ENCODE measurements around the gene TBL1X.
"Not testable (repeated sequence)": the region's sequence is repeated elsewhere in the genome, so short reads cannot be mapped to it uniquely, and the experiment has no call there.

The TBL1X gene

GRCh38 chrX:9459186-9459748, 5.6 kb upstream of the TBL1X start:
- DNase-seq (ENCODE audit: low read depth) = no peak

- no peak for DNase-seq (ENCODE audit: low read depth)
Observed at GRCh38 chrX:9461087-9461486, 3.8 kb upstream of the TBL1X start.

DNA sequence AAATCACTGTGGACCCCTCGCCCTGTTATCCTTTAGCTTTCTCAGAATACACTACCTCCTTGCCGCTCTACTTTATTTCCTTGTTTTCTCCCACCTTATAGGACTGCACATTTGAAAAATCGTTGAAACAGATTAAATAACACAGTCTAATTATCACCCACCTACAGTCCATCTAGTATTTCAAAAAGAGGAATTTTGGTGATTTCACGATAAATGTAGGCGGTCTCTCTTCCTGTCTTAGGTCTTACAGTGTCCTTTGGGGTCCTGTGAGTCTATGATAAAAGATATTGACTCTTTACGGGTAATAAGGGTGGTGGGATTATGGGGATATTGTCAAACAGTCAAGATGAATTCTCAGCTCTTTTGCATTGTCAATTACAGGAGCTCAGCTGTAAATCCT, 2.4 kb upstream of the TBL1X start:
- DNase-seq (ENCODE audit: low read depth) = no peak

GRCh38 chrX:9465380-9466123, 694 bp downstream of the TBL1X start:
- peak; percentile 20 for DNase-seq (ENCODE audit: low read depth)

GRCh38 chrX:9466124-9466495, 1.3 kb downstream of the TBL1X start:
- DNase-seq (ENCODE audit: low read depth) = no peak

GRCh38 chrX:9466736-9467135, 1.9 kb downstream of the TBL1X start:
- DNase-seq (ENCODE audit: low read depth) = no peak

- DNase-seq (ENCODE audit: low read depth) = no peak
Observed at GRCh38 chrX:9467146-9467545, 2.3 kb downstream of the TBL1X start.

DNA sequence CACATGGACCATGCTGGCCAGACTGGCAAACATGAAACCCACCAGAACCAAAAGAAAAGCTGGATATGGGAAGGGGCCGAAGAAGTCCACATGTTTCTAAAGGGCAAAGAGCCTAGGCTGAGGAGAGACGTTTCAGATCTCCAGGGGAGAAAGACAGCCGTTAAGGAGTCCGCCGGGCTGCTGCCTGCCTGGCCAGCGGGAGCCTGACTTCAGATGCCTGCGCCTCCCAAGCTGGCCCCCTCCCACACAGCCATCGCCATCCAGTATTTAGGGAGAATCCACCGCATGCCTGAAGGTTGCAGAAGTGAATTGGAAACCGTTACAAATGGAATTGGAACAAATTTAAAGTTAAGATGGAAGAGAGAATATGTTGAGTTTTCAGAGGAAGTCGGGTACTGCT, 2.9 kb downstream of the TBL1X start:
- no peak for DNase-seq (ENCODE audit: low read depth)

DNA sequence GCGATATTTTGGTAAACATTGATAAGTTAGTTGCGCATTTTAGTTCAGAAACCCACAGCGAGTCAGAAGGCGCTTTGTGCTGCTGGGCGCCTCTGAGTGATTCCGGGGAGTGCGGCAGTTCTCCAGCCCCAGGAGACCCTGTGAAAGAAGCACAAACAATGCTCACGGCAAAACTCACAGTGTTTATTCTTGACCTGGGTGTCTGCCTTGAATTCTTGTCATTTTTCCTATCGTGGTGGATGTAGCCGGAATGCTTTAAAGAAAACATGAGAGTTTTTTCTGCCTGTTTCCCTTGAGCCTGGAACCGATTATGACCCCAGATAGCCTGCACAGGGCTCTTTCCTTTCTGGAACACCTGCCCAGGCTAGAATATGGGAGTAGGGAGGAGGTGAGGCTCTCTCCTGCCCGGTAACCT, 6.7 kb downstream of the TBL1X start:
- no peak for DNase-seq (ENCODE audit: low read depth)

- no peak for DNase-seq (ENCODE audit: low read depth)
Observed at GRCh38 chrX:9473708-9474107, 8.8 kb downstream of the TBL1X start.

- DNase-seq (ENCODE audit: low read depth) = not testable (repeated sequence)
Observed at GRCh38 chrX:9475417-9475816, 10.6 kb downstream of the TBL1X start.

GRCh38 chrX:9475984-9476383, 11.1 kb downstream of the TBL1X start:
- DNase-seq (ENCODE audit: low read depth) = no peak

DNA sequence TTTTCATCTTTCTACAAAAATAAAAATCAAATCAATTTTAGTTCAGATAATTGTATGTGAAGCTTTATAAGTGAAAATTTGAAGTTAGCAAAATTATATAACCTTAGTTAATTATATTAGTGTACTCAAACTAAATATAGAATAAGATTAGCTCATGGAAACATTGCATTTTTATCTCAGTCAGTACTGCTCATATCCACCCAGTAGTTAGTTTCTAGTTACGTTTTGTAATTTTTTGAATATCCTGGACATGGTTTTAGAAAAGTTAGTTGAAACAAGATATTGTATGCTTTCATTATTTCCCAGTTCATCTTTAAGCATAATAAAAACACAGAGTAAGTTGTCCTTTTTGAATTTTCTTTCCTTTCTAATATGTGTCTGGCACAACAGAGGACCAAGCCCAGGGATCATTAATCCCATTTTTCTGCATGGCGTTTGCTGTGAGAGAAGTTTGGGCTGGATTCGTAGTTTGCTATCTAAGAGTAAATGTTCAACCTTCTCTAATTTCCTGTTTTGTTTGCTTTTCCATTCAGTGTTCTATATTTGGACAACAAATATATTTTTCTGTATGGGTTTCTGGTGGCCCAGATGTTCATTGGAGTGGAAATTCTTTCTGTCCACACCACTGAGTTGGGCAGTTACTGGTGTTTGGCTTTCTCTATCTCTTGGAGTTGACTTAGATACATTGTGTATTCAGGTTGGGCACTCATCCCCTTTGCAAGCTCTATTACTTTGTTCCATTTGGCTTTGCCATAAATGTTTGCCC, 12.1 kb downstream of the TBL1X start:
- DNase-seq (ENCODE audit: low read depth) = no peak

DNA sequence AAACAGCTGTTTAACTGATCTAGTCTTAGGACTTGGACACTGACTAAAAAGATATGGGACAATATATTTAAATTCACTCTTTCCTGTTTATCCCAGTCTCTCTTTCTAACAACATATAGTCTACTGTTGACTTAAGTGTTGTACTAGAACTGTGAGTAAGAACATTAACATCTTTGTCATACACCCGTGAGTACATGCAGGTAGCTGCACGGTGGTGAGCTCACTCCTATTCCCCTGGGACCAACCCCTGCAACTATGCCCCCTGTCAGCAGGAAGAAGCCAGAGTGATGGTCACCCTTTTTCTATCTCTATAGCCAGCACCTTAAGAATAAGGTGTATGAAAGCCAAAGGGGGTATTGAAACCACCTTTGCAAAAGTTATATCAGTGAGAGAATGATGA, 17.6 kb downstream of the TBL1X start:
- DNase-seq (ENCODE audit: low read depth) = no peak

GRCh38 chrX:9482837-9483236, 18.0 kb downstream of the TBL1X start:
- DNase-seq (ENCODE audit: low read depth) = no peak

- DNase-seq (ENCODE audit: low read depth) = no peak
Observed at GRCh38 chrX:9483376-9483775, 18.5 kb downstream of the TBL1X start.

DNA sequence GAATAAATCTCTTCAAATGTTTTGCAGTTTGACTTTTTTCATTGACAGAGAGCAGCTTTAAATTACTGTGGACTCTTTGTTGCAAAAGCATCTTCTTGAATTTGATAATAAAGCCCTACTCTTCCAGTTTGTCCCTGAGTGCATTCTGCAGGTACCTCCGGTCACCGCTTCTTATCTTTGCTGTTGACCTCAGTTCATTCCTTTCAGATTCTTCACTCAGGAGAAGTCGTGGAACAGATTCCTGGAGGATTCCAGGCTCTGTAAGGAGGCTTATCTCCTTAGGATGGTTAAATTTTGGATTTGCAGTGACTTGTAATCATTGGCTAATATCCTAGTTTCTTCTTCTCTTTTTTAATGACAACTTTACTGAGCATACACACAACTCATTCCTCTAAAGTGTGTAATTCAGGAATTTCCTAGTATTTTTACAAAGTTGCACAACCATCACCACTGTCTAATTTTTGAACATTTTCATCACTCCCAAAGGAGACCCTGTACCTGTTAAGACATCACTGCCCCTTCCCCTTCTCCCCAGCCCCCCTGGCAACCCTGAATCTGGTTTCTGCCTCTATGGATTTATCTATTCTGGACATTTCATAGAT, 22.0 kb downstream of the TBL1X start:
- no peak for DNase-seq (ENCODE audit: low read depth)

GRCh38 chrX:9488586-9488985, 23.7 kb downstream of the TBL1X start:
- DNase-seq (ENCODE audit: low read depth) = no peak

- no peak for DNase-seq (ENCODE audit: low read depth)
Observed at GRCh38 chrX:9489234-9489633, 24.4 kb downstream of the TBL1X start.

DNA sequence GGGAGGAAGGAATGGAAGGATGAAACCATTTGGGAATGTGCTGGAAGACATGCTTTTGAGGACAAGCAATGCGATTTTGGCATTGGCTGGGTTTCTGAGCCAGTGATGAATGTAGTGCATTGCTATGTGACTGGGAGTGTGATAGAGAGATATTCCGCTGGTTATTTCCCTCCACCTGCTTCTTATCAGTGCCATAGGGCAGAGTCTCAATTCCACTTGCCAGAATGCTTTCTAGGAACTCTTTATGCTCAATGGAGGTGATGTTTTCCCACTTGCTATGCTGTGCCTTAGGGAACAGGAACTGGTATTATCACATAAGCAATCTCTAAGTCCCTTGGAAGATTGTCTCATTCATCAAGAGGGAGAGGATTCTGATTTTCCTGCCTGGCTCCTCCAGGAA, 28.0 kb downstream of the TBL1X start:
- DNase-seq (ENCODE audit: low read depth) = no peak

DNA sequence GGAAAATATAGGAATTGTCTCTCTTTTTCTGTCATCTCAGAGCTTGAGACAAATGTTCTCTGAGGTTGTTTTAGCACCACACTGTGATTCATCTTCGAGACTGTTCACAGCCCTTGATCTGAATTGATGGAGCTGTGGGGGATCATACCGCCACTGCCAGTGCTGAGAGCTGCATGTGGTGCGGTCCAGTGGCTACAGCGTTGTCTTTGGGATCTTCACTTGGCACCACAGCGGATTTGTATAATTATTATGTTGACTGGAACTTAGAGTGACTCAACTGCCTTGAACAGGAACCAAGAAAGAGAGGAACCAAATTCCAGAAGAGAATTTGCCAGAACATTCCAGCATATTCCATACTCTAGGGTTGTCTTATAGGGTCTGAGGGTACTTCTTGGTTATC, 29.1 kb downstream of the TBL1X start:
- DNase-seq (ENCODE audit: low read depth) = no peak

- DNase-seq (ENCODE audit: low read depth) = no peak
Observed at GRCh38 chrX:9494771-9495170, 29.9 kb downstream of the TBL1X start.

- no peak for DNase-seq (ENCODE audit: low read depth)
Observed at GRCh38 chrX:9495496-9495895, 30.6 kb downstream of the TBL1X start.

Measured in activated T-helper 9 cell treated with anti-CD3 and anti-CD28 coated beads, Interleukin-2, amount 50 U/mL, for 16 hours (primary cell).